Trophoblast cell (in vitro differentiated cells and primary cell): ENCODE data around the gene ZNF512.
A peak's percentile ranks its signal among the peaks of the same experiment; 100 is the strongest.

Source experiments
- DNase-seq, 2 donors: peaks; one replicate each; pipeline ENCODE4 v3.0.0-alpha.2; 2016
- H2AFZ ChIP-seq: 2 replicates; pipeline ENCODE4 v1.6.1; 2013; ENCODE audit warnings: low read length, moderate library complexity, mild to moderate bottlenecking; ENCODE audit not compliant: insufficient read depth, poor library complexity
- H2AK5ac ChIP-seq: 2 replicates; pipeline ENCODE4 v1.6.1; 2013; ENCODE audit warnings: mild to moderate bottlenecking, low read length
- H2BK120ac ChIP-seq: 2 replicates; pipeline ENCODE4 v1.6.1; 2013; ENCODE audit warnings: low read length, mild to moderate bottlenecking, moderate library complexity; ENCODE audit not compliant: insufficient read depth, poor library complexity
- H2BK12ac ChIP-seq: 2 replicates; pipeline ENCODE4 v1.6.1; 2013; ENCODE audit warnings: mild to moderate bottlenecking, low read length, moderate library complexity
- H2BK5ac ChIP-seq: 2 replicates; pipeline ENCODE4 v1.6.1; 2013; ENCODE audit warnings: low read length, low read depth, moderate library complexity, mild to moderate bottlenecking; ENCODE audit not compliant: poor library complexity
- H3K14ac ChIP-seq: 2 replicates; pipeline ENCODE4 v1.6.1; 2013; ENCODE audit warnings: mild to moderate bottlenecking, low read length
- H3K18ac ChIP-seq: 2 replicates; pipeline ENCODE4 v1.6.1; 2013; ENCODE audit warnings: mild to moderate bottlenecking, low read length
- H3K23ac ChIP-seq: 2 replicates; pipeline ENCODE4 v1.6.1; 2013; ENCODE audit warnings: low read length
- H3K27ac ChIP-seq: 2 replicates; pipeline ENCODE4 v1.5.1; 2013; ENCODE audit warnings: low read depth, mild to moderate bottlenecking, inconsistent platforms, low read length, moderate library complexity
- H3K27me3 ChIP-seq: 2 replicates; pipeline ENCODE4 v1.6.1; 2013; ENCODE audit warnings: inconsistent platforms, mild to moderate bottlenecking, low read length, moderate library complexity; ENCODE audit not compliant: insufficient read depth
- H3K36me3 ChIP-seq, 2 experiments: 1 replicate in 1 of 2; 2 replicates in 1 of 2; pipeline ENCODE4 v1.6.1; 2013; ENCODE audit warnings: low read length in 2 of 2, mild to moderate bottlenecking in 2 of 2, moderate library complexity in 1 of 2; ENCODE audit not compliant: insufficient read depth in 2 of 2, control insufficient read depth in 1 of 2
- H3K4ac ChIP-seq: 2 replicates; pipeline ENCODE4 v1.6.1; 2013; ENCODE audit warnings: low read depth, mild to moderate bottlenecking, low read length, moderate library complexity
- H3K4me1 ChIP-seq, 2 experiments: 1 replicate in 1 of 2; 2 replicates in 1 of 2; pipeline ENCODE4 v1.6.1; 2013; ENCODE audit warnings: low read length in 2 of 2, mild to moderate bottlenecking in 2 of 2, moderate library complexity in 1 of 2; ENCODE audit not compliant: insufficient read depth in 2 of 2, control insufficient read depth in 1 of 2
- H3K4me2 ChIP-seq: 2 replicates; pipeline ENCODE4 v1.6.1; 2013; ENCODE audit warnings: inconsistent platforms, mild to moderate bottlenecking, low read length, moderate library complexity
- H3K4me3 ChIP-seq: 2 replicates; pipeline ENCODE4 v1.5.1; 2013; ENCODE audit warnings: mild to moderate bottlenecking, low read depth, low read length, inconsistent platforms
- H3K79me1 ChIP-seq: one replicate; pipeline ENCODE4 v1.6.1; 2013; ENCODE audit warnings: low read length
- H3K79me2 ChIP-seq: 2 replicates; pipeline ENCODE4 v1.6.1; 2013; ENCODE audit warnings: low read length, mild to moderate bottlenecking; ENCODE audit not compliant: control insufficient read depth, insufficient read depth, poor library complexity
- H3K9ac ChIP-seq: 2 replicates; pipeline ENCODE4 v1.6.1; 2013; ENCODE audit warnings: mild to moderate bottlenecking, low read length
- H3K9me3 ChIP-seq: 2 replicates; pipeline ENCODE4 v1.6.1; 2013; ENCODE audit warnings: low read depth, mild to moderate bottlenecking, control low read depth, inconsistent platforms, low read length; ENCODE audit not compliant: insufficient read depth
- H4K12ac ChIP-seq: 2 replicates; pipeline ENCODE4 v1.6.1; 2013; ENCODE audit warnings: low read depth, mild to moderate bottlenecking, low read length, moderate library complexity
- H4K8ac ChIP-seq: 2 replicates; pipeline ENCODE4 v1.6.1; 2013; ENCODE audit warnings: low read depth, mild to moderate bottlenecking, low read length, moderate library complexity
- H4K91ac ChIP-seq: one replicate; pipeline ENCODE4 v1.6.1; 2013; ENCODE audit warnings: low read depth, mild to moderate bottlenecking, low read length, moderate library complexity
- WGBS: extraction: QIAGEN DNeasy Blood & Tissue Kit; methylation state at CpG from one replicate; pipeline ENCODE4 v1.1.7; 2013; ENCODE audit warnings: missing lambda C conversion rate; ENCODE audit not compliant: insufficient read length, insufficient coverage; ENCODE audit errors: extremely low coverage; 5-methylcytosine and 5-hydroxymethylcytosine counted together

The ZNF512 gene

GRCh38 chr2:27647737-27648136 is 64.9 kb downstream of the ZNF512 start:
- Histone ChIP-seq H3K4me3 (no peak overlapping the region), H3K4me1 (no peaks in the 10 kb centered on the region), H2AFZ (no peak overlapping the region), H4K8ac (no peak overlapping the region), H3K79me2 (no peaks in the 10 kb centered on the region), H4K12ac (no peak overlapping the region), H3K9me3 (no peaks in the 10 kb centered on the region), H2AK5ac (no peak overlapping the region), H2BK5ac (no peak overlapping the region), H3K14ac (no peak overlapping the region), H3K9ac (no peak overlapping the region), H3K18ac (no peak overlapping the region), H3K4me2 (no peak overlapping the region), H3K27ac (no peak overlapping the region), H3K23ac (no peak overlapping the region), H4K91ac (no peak overlapping the region), H2BK12ac (no peak overlapping the region), H2BK120ac (no peak overlapping the region), H3K4ac (no peak overlapping the region), H3K36me3 (peaks cover 17 to 37% of the 10 kb centered on the region in 2 experiments), H3K79me1 (no peaks in the 10 kb centered on the region), H3K27me3 (no peaks in the 10 kb centered on the region)
- DNase-seq = no peak
- no CpG with 5 or more reads among the region's 4 CpGs for WGBS

- WGBS = no CpG with 5 or more reads among the region's 4 CpGs
- H3K9me3 ChIP-seq = no peaks in the 10 kb centered on the region
These were observed 68.2 kb downstream of the ZNF512 start for GRCh38 chr2:27651056-27651455.

GRCh38 chr2:27652341-27652740 is 69.5 kb downstream of the ZNF512 start:
- no peak overlapping the region for H3K4me2 ChIP-seq
- H3K9me3 ChIP-seq = no peaks in the 10 kb centered on the region
- no peak overlapping the region for H2BK12ac ChIP-seq
- no peak overlapping the region for H2AFZ ChIP-seq
- H4K8ac ChIP-seq = no peak overlapping the region
- no peak overlapping the region for H3K18ac ChIP-seq
- DNase-seq = peak in 1 of 2 donors; percentile 16
- H3K79me2 ChIP-seq = no peaks in the 10 kb centered on the region
- H3K4me3 ChIP-seq = no peak overlapping the region
- no peak overlapping the region for H2BK120ac ChIP-seq
- H3K9ac ChIP-seq = no peak overlapping the region
- no peak overlapping the region for H3K4ac ChIP-seq
- no peak overlapping the region for H2AK5ac ChIP-seq
- no peak overlapping the region for H3K14ac ChIP-seq
- H3K36me3 ChIP-seq = peaks cover 28 to 55% of the 10 kb centered on the region in 2 experiments
- H2BK5ac ChIP-seq = no peak overlapping the region
- H3K23ac ChIP-seq = no peak overlapping the region
- no peaks in the 10 kb centered on the region for H3K27me3 ChIP-seq
- no peak overlapping the region for H4K91ac ChIP-seq
- no peaks in the 10 kb centered on the region for H3K79me1 ChIP-seq
- H3K4me1 ChIP-seq = no peaks in the 10 kb centered on the region
- no peak overlapping the region for H3K27ac ChIP-seq
- no peak overlapping the region for H4K12ac ChIP-seq

More at GRCh38 chr2:27651056-27651455, 68.2 kb downstream of the ZNF512 start:
- Histone ChIP-seq H3K27me3 (no peaks in the 10 kb centered on the region), H2BK120ac (no peak overlapping the region), H2BK5ac (no peak overlapping the region), H4K12ac (no peak overlapping the region), H3K79me2 (no peaks in the 10 kb centered on the region), H3K14ac (no peak overlapping the region), H3K4me2 (no peak overlapping the region), H3K4ac (no peak overlapping the region), H3K18ac (no peak overlapping the region), H3K36me3 (peaks cover 25 to 49% of the 10 kb centered on the region in 2 experiments), H3K9ac (no peak overlapping the region), H3K27ac (no peak overlapping the region), H4K91ac (no peak overlapping the region), H2AK5ac (no peak overlapping the region), H3K23ac (no peak overlapping the region), H4K8ac (no peak overlapping the region), H2BK12ac (no peak overlapping the region), H3K79me1 (no peaks in the 10 kb centered on the region), H2AFZ (no peak overlapping the region), H3K4me3 (no peak overlapping the region), H3K4me1 (no peaks in the 10 kb centered on the region)
- DNase-seq = peak; percentile 88

GRCh38 chr2:27652790-27653189 is 69.9 kb downstream of the ZNF512 start:
- Histone ChIP-seq H2AFZ (no peak overlapping the region), H3K79me1 (no peaks in the 10 kb centered on the region), H3K4me2 (no peak overlapping the region), H2AK5ac (no peak overlapping the region), H3K4me1 (no peaks in the 10 kb centered on the region), H3K4me3 (no peak overlapping the region), H3K14ac (no peak overlapping the region), H3K27ac (no peak overlapping the region), H3K9ac (no peak overlapping the region), H2BK120ac (no peak overlapping the region), H4K12ac (no peak overlapping the region), H2BK5ac (no peak overlapping the region), H4K91ac (no peak overlapping the region), H4K8ac (no peak overlapping the region), H3K18ac (no peak overlapping the region), H2BK12ac (no peak overlapping the region), H3K36me3 (peaks cover 29 to 56% of the 10 kb centered on the region in 2 experiments), H3K4ac (no peak overlapping the region), H3K23ac (no peak overlapping the region), H3K79me2 (no peaks in the 10 kb centered on the region), H3K9me3 (no peaks in the 10 kb centered on the region), H3K27me3 (no peaks in the 10 kb centered on the region)
- no CpG with 5 or more reads among the region's 1 CpG for WGBS
- DNase-seq = peak in 1 of 2 donors; percentile 19
